K562 (cell line): ENCODE measurements around the gene CDCP1. TPM values are rescaled to one million over a fixed set of nuclear protein-coding genes. Genes with fewer than 3 reads are reported as not detected.
A peak's percentile ranks its signal among the peaks of the same experiment; 100 is the strongest.

Source experiments
- ATAC-seq: fragments of 200-7000 bp; cut with Tn5 transposase; 3 replicates; pipeline ENCODE4 v1.9.1; 2020; ENCODE audit warnings: moderate library complexity
- BruUV-seq: library from RNA; stranded (reverse); fragments of 400-500 nt; replicated peaks from 2 replicates; lab custom pipeline; 2021; lab: Mats Ljungman, UMichigan
- CTCF ChIA-PET: fragments of 300-600 bp; formaldehyde crosslinking; extraction: SDS; loops from one replicate; lab custom pipeline; 2021; ENCODE audit warnings: low intra/inter-chr PET ratio; lab: Yijun Ruan, JAX
- POLR2A ChIA-PET: fragments of 300-600, 350-650 bp; sonication (Branson Sonifier 250); formaldehyde crosslinking; extraction: SDS; loops from one replicate; lab custom pipeline; 2021; ENCODE audit warnings: antibody characterized with exemption, inconsistent platforms; lab: Yijun Ruan, JAX
- DNase-seq, 4 experiments: peaks; one replicate each; pipeline versions ENCODE4 v3.0.0 to v3.0.0-alpha.2; 2011 to 2018; ENCODE audit warnings: low spot score in 3 of 4, mixed read lengths in 3 of 4; ENCODE audit errors: extremely low read depth in 1 of 4
- FAIRE-seq: peaks from 2 replicates; lab custom pipeline; 2011; peaks lifted over from hg19 to GRCh38; lab: Jason Lieb, UNC
- H2AFZ ChIP-seq: 2 replicates; pipeline ENCODE4 v1.6.0; 2011; ENCODE audit warnings: low read depth, low read length, control low read depth, inconsistent platforms
- H3K27ac ChIP-seq: fragments of 200-600 bp; 3 replicates; pipeline ENCODE4 v1.8.0; 2011; ENCODE audit warnings: low read depth, mild to moderate bottlenecking, control low read depth, inconsistent platforms, low read length, moderate library complexity, mixed read lengths; ENCODE audit errors: extremely low read depth
- H3K27me3 ChIP-seq, 2 experiments: fragments of 300-600 bp in 1 of 2; 2 replicates in 1 of 2; 3 replicates in 1 of 2; pipeline versions ENCODE4 v1.6.0 to v1.8.0; 2011; ENCODE audit warnings: inconsistent platforms in 2 of 2, low read length in 2 of 2, mild to moderate bottlenecking in 1 of 2, mixed read lengths in 1 of 2, moderate library complexity in 1 of 2; ENCODE audit not compliant: control insufficient read depth in 2 of 2, insufficient read depth in 2 of 2
- H3K36me3 ChIP-seq: fragments of 300-600 bp; 3 replicates; pipeline ENCODE4 v1.8.0; 2011; ENCODE audit warnings: mild to moderate bottlenecking, low read length, inconsistent platforms; ENCODE audit not compliant: control insufficient read depth, insufficient read depth
- H3K4me1 ChIP-seq, 2 experiments: fragments of 200-600 bp in 1 of 2; replicated peaks in 1 of 2; 2 replicates in 1 of 2; 3 replicates in 1 of 2; pipeline versions ENCODE4 v1.5.1 to v1.8.0; 2011; ENCODE audit warnings: inconsistent platforms in 2 of 2, low read length in 2 of 2, mild to moderate bottlenecking in 1 of 2, mixed read lengths in 1 of 2, moderate library complexity in 1 of 2; ENCODE audit not compliant: control insufficient read depth in 2 of 2, insufficient read depth in 2 of 2
- H3K4me2 ChIP-seq: 2 replicates; pipeline ENCODE4 v1.6.1; 2011; ENCODE audit warnings: low read length, control low read depth, inconsistent platforms, mixed read lengths; ENCODE audit not compliant: insufficient read depth
- H3K4me3 ChIP-seq: fragments of 200-600 bp; sonication (generic), shearing (Covaris generic); 2 replicates; pipeline ENCODE4 v1.5.1; 2016; ENCODE audit warnings: control low read depth, inconsistent platforms
- H3K79me2 ChIP-seq: fragments of 200-600 bp; 3 replicates; pipeline ENCODE4 v1.8.0; 2011; ENCODE audit warnings: low read length, inconsistent platforms; ENCODE audit not compliant: control insufficient read depth, insufficient read depth
- H3K9ac ChIP-seq, 2 experiments: 2 replicates each; pipeline versions ENCODE4 v1.6.0 to v1.6.1; 2011; ENCODE audit warnings: low read depth in 2 of 2, low read length in 2 of 2, control low read depth in 1 of 2, inconsistent platforms in 1 of 2, mild to moderate bottlenecking in 1 of 2, mixed read lengths in 1 of 2; ENCODE audit not compliant: insufficient read depth in 1 of 2
- H3K9me1 ChIP-seq: one replicate; pipeline ENCODE4 v1.6.0; 2011; ENCODE audit warnings: inconsistent platforms, mild to moderate bottlenecking, low read length, moderate library complexity; ENCODE audit not compliant: control insufficient read depth, insufficient read depth
- H3K9me3 ChIP-seq: replicated peaks from 2 replicates; pipeline ENCODE4 v1.5.1; 2011; ENCODE audit warnings: low read depth, low read length, inconsistent platforms; ENCODE audit not compliant: control insufficient read depth, insufficient read depth
- H4K20me1 ChIP-seq: replicated peaks from 2 replicates; pipeline ENCODE4 v1.6.1; 2011; ENCODE audit warnings: low read length, inconsistent platforms, mixed read lengths; ENCODE audit not compliant: control insufficient read depth, insufficient read depth
- ETV6 ChIP-seq, 3 experiments: fragments of 150-350 bp in 1 of 3; sonication (generic) in 1 of 3; formaldehyde crosslinking in 1 of 3; IDR thresholded peaks; 2 replicates each; pipeline versions ENCODE4 v1.6.1 to v1.8.0; 2014 to 2022; ENCODE audit warnings: borderline replicate concordance in 2 of 3, low read depth in 2 of 3, antibody characterized with exemption in 1 of 3, low read length in 1 of 3, mild to moderate bottlenecking in 1 of 3, missing genetic modification reagents in 1 of 3
- FOXM1 ChIP-seq, 2 experiments: fragments of 450-650 bp in 1 of 2; sonication (generic) in 1 of 2; formaldehyde crosslinking in 1 of 2; IDR thresholded peaks; 2 replicates each; pipeline versions ENCODE4 v1.6.1 to v1.9.0; 2017 to 2022; ENCODE audit warnings: low read depth in 2 of 2, mild to moderate bottlenecking in 2 of 2, missing genetic modification reagents in 1 of 2, moderate library complexity in 1 of 2
- LEF1 ChIP-seq: fragments of 450-650 bp; IDR thresholded peaks from 2 replicates; pipeline ENCODE4 v1.6.1; 2016; ENCODE audit warnings: mild to moderate bottlenecking
- RBM39 ChIP-seq: fragments of 200-400 bp; formaldehyde crosslinking; optimal IDR thresholded peaks from 2 replicates; pipeline ENCODE3; 2018; ENCODE audit warnings: low read depth, low read length
- SNRNP70 ChIP-seq: fragments of 200-400 bp; formaldehyde crosslinking; optimal IDR thresholded peaks from 2 replicates; pipeline ENCODE3; 2017; ENCODE audit warnings: low read depth, low read length
- ZNF124 ChIP-seq: sonication (generic); formaldehyde crosslinking; IDR thresholded peaks from 2 replicates; pipeline ENCODE4 v1.8.1; 2022; ENCODE audit warnings: missing genetic modification reagents
- WGBS: fragments of 100-300 bp; shearing (Covaris generic); methylation state at CpG from one replicate; pipeline ENCODE4 v1.1.6; 2016; ENCODE audit warnings: low coverage, mixed read lengths; ENCODE audit not compliant: insufficient coverage; ENCODE audit errors: missing lambda C conversion rate; 5-methylcytosine and 5-hydroxymethylcytosine counted together
- in situ Hi-C: fragments of 300-500 bp; cut with MboI; formaldehyde crosslinking; loops from 4 replicates; pipeline ENCODE4 v1.15.0; 2018; ENCODE audit warnings: inconsistent platforms, mixed read lengths
- intact Hi-C: fragments of 100-400 bp; cut with micrococcal nuclease; formaldehyde crosslinking; loops from 2 replicates; pipeline ENCODE4 v1.14.2; 2022
- polyA plus RNA-seq, 8 experiments: library from polyadenylated mRNA; depleted of rRNA in 4 of 8; stranded (reverse) in 5 of 8; unstranded in 3 of 8; fragments of >200 nt; fragmentation: Nextera tagmentation in 2 of 8; fragmentation: Illumina TruSeq in 1 of 8; extraction: Ambion mirVana in 2 of 8; extraction: Trizol in 1 of 8; gene quantifications; 2 replicates each; pipeline versions ENCODE4 v1.2.1 to v1.2.3, GENCODE V29; 2011 to 2014; ENCODE audit warnings: inconsistent platforms in 1 of 8, missing spikeins in 1 of 8
- total RNA-seq, 7 experiments: library from RNA; depleted of rRNA in 6 of 7; stranded (reverse); fragments of >200 nt in 6 of 7; fragmentation: Illumina TruSeq in 2 of 7; extraction: Trizol in 2 of 7; gene quantifications; 2 replicates each; pipeline versions ENCODE4 v1.2.1 to v1.2.3, GENCODE V29; 2011 to 2021; ENCODE audit warnings: low replicate concordance in 1 of 7
- TF ChIP-seq, protein P1 (sequence below), 3 experiments: IDR thresholded peaks in 2 of 3; conservative IDR thresholded peaks in 1 of 3; 2 replicates each; pipeline ENCODE4 v1.5.1; 2011 to 2012; ENCODE audit warnings: low read length in 3 of 3, mild to moderate bottlenecking in 3 of 3, control low read depth in 2 of 3, improper control_type of control experiment in 1 of 3, inconsistent platforms in 1 of 3, low read depth in 1 of 3, mixed read lengths in 1 of 3, moderate library complexity in 1 of 3; ENCODE audit not compliant: insufficient read depth in 2 of 3
- TF ChIP-seq, protein P2 (sequence below): sonication (generic); formaldehyde crosslinking; IDR thresholded peaks from 2 replicates; pipeline ENCODE4 v1.8.0; 2022; ENCODE audit warnings: mild to moderate bottlenecking, low read depth, missing genetic modification reagents
- TF ChIP-seq, protein P3 (sequence below): fragments of 450-650 bp; IDR thresholded peaks from 2 replicates; pipeline ENCODE4 v1.6.1; 2017; ENCODE audit warnings: mild to moderate bottlenecking, moderate library complexity
- TF ChIP-seq, protein P4 (sequence below): sonication (generic); formaldehyde crosslinking; IDR thresholded peaks from 2 replicates; pipeline ENCODE4 v1.8.1; 2022; ENCODE audit warnings: missing genetic modification reagents
- TF ChIP-seq, protein P5 (sequence below), 2 experiments: fragments of 450-650 bp in 1 of 2; sonication (generic) in 1 of 2; formaldehyde crosslinking in 1 of 2; IDR thresholded peaks in 1 of 2; conservative IDR thresholded peaks in 1 of 2; 2 replicates each; pipeline versions ENCODE4 v1.6.1 to v1.8.1; 2016 to 2023; ENCODE audit warnings: mild to moderate bottlenecking in 2 of 2, moderate library complexity in 2 of 2, inconsistent platforms in 1 of 2, missing genetic modification reagents in 1 of 2

The CDCP1 gene
- total and polyA plus RNA-seq, 9 of the 15 experiments (the other 6 are each of a cell fraction or from before 2014, with no cell fraction given), result 3.9 to 16.4 (median 5.2) TPM

DNA sequence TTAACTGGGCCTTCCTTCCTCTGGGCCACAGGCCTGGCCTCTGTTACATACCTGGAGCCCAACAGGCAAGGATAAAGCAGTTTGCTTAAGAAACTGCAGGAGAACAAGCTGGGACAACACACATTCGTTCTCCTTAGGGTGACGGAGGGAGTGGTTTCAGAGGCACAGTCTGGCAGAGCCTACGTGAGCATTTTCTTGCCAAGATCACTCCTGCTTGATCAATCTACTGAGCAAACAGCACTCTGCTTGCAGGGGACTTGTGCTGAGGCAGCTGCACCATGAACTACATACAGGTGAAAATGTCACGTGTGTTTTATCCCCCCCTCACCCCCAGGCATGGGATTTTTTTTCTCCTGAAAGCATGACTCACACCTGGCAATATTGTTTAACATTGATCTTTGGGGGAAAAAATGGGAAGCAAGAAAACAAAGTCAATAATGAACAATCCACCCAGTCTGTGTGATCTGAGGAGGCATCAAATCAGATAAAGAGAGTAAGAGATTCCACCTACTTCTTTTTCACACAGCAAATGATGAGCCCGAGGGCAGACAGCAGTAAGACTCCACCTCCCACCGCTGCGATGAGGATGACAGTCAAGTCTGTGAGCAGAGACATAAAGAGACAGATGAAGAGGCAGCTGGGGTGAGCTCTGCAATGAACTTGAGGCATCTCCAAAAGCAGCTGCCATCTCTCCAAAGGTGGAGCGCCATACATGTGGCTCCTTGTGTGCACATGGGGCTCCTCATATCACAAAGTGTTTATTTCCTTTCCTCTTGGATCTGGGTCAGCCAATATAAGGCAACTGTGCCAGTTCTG is 57.4 kb downstream of the CDCP1 start:
- 72% methylated on average over 8 of the region's 8 CpGs for WGBS
- Histone ChIP-seq H3K36me3 (peaks cover 41% of the 10 kb centered on the region), H3K79me2 (no peaks in the 10 kb centered on the region; the same call in 2 of the 3 replicates), H3K27me3 (no peaks in the 10 kb centered on the region), H2AFZ (0 out of 2 replicates have a peak overlapping the region, but pooled peaks have one; percentile 0), H3K9me1 (no peaks in the 10 kb centered on the region), H3K9ac (no peak overlapping the region), H4K20me1 (no peaks in the 10 kb centered on the region), H3K4me3 (no peak overlapping the region), H3K27ac (no peak overlapping the region; the same call in 2 of the 3 replicates), H3K9me3 (peaks cover 9% of the 10 kb centered on the region), H3K4me2 (no peak overlapping the region), H3K4me1 (peaks cover 29 to 80% of the 10 kb centered on the region in 2 experiments)
- ATAC-seq (no peak), DNase-seq (no peak), FAIRE-seq (no peak)
- BruUV-seq, result no TSS peak
- ChIA-PET CTCF (no interaction called here), POLR2A (interaction anchor here (0.7 to 2.4 kb wide), 4 partner anchors 9 to 130 kb away, joined by 3 to 8 read pairs (median 4); no protein-coding TSS in a partner anchor)
- intact Hi-C loops, result no loop called here
- in situ Hi-C loops, result no loop called here
- TF ChIP-seq, protein P1, sequence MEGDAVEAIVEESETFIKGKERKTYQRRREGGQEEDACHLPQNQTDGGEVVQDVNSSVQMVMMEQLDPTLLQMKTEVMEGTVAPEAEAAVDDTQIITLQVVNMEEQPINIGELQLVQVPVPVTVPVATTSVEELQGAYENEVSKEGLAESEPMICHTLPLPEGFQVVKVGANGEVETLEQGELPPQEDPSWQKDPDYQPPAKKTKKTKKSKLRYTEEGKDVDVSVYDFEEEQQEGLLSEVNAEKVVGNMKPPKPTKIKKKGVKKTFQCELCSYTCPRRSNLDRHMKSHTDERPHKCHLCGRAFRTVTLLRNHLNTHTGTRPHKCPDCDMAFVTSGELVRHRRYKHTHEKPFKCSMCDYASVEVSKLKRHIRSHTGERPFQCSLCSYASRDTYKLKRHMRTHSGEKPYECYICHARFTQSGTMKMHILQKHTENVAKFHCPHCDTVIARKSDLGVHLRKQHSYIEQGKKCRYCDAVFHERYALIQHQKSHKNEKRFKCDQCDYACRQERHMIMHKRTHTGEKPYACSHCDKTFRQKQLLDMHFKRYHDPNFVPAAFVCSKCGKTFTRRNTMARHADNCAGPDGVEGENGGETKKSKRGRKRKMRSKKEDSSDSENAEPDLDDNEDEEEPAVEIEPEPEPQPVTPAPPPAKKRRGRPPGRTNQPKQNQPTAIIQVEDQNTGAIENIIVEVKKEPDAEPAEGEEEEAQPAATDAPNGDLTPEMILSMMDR (IDR thresholded peaks at IDR 0.05 in 2 of 3, conservative IDR thresholded peaks at IDR 0.05 in 1 of 3; ENCODE audit: insufficient read depth in 2 of 3, low read depth in 1 of 3, low read length in 3 of 3), result no peak
- TF ChIP-seq ETV6 (IDR thresholded peaks at IDR 0.05; ENCODE audit: borderline replicate concordance in 1 of 2, low read depth in 2 of 2, low read length in 1 of 2) (no peak), ETV6 (CRISPR knock-in tag; IDR thresholded peaks at IDR 0.05; ENCODE audit: borderline replicate concordance) (no peak), SNRNP70 (no peak), FOXM1 (IDR thresholded peaks at IDR 0.05; ENCODE audit: low read depth) (no peak), FOXM1 (CRISPR knock-in tag; IDR thresholded peaks at IDR 0.05; ENCODE audit: low read depth) (no peak), ZNF124 (CRISPR knock-in tag) (no peak), LEF1 (no peak), RBM39 (no peak)
- TF ChIP-seq, protein P2, sequence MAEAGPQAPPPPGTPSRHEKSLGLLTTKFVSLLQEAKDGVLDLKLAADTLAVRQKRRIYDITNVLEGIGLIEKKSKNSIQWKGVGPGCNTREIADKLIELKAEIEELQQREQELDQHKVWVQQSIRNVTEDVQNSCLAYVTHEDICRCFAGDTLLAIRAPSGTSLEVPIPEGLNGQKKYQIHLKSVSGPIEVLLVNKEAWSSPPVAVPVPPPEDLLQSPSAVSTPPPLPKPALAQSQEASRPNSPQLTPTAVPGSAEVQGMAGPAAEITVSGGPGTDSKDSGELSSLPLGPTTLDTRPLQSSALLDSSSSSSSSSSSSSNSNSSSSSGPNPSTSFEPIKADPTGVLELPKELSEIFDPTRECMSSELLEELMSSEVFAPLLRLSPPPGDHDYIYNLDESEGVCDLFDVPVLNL, result 0 out of 2 replicates have a peak, but pooled peaks have one; percentile 53
- TF ChIP-seq, protein P3, sequence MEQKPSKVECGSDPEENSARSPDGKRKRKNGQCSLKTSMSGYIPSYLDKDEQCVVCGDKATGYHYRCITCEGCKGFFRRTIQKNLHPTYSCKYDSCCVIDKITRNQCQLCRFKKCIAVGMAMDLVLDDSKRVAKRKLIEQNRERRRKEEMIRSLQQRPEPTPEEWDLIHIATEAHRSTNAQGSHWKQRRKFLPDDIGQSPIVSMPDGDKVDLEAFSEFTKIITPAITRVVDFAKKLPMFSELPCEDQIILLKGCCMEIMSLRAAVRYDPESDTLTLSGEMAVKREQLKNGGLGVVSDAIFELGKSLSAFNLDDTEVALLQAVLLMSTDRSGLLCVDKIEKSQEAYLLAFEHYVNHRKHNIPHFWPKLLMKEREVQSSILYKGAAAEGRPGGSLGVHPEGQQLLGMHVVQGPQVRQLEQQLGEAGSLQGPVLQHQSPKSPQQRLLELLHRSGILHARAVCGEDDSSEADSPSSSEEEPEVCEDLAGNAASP, result no peak
- TF ChIP-seq, protein P4, sequence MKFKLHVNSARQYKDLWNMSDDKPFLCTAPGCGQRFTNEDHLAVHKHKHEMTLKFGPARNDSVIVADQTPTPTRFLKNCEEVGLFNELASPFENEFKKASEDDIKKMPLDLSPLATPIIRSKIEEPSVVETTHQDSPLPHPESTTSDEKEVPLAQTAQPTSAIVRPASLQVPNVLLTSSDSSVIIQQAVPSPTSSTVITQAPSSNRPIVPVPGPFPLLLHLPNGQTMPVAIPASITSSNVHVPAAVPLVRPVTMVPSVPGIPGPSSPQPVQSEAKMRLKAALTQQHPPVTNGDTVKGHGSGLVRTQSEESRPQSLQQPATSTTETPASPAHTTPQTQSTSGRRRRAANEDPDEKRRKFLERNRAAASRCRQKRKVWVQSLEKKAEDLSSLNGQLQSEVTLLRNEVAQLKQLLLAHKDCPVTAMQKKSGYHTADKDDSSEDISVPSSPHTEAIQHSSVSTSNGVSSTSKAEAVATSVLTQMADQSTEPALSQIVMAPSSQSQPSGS (CRISPR knock-in tag), result no peak
- TF ChIP-seq, protein P5, sequence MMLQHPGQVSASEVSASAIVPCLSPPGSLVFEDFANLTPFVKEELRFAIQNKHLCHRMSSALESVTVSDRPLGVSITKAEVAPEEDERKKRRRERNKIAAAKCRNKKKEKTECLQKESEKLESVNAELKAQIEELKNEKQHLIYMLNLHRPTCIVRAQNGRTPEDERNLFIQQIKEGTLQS (IDR thresholded peaks at IDR 0.05), result 0 out of 2 replicates have a peak, but pooled peaks have one; percentile 27
- TF ChIP-seq, protein P5 (CRISPR knock-in tag; conservative IDR thresholded peaks at IDR 0.05), result no peak
